ENCODE data around the gene SACM1L. TPM values are rescaled to one million over a fixed set of nuclear protein-coding genes. Genes with fewer than 3 reads are reported as not detected.
"Not testable (repeated sequence)": the region's sequence is repeated elsewhere in the genome, so short reads cannot be mapped to it uniquely, and the experiment has no call there.

The SACM1L gene
- total RNA-seq, 1 donor from 2014 or later = 24.0 TPM

DNA sequence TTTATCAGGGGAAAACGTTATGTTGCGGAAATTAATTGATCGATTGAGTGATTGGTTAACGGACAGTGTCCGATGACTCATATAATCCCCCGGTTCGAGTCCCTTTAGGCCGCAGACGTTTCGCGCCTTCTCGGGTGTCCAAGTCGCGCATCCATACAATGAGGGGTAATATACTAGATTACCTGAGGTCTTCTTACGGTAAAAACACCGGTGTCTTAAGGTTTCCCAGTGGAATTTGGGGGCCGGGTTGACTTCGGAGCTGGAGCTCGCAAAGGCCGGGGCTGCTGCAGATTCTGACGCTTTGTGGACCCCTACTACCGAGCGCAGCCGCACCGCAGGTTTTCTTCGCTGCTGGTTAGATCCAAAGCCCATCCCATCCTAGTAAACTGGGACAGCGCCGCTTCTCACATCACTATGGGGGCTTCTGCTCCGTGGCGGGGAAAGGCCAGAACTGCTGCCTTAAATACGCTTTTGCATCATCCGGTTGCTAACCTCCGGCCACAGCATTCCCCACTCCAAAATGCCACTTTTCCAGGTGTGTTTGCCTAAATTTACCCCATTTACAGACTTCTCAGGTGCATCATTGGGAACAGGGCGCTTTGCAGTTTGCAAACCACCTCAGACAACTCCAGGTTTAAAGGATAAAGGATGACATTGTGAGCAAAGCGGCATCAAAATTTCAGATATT, 858 bp upstream of the SACM1L start:
- peak overlapping the region; percentile 80 to 84 (median 83) for H3K4me3 ChIP-seq (ENCODE audit: low read length in 3 of 3)
- H3K9me3 ChIP-seq (ENCODE audit: control insufficient read depth in 3 of 3, low read length in 3 of 3) = no peaks in the 10 kb centered on the region
- H3K27me3 ChIP-seq (ENCODE audit: control insufficient read depth in 3 of 3, insufficient read depth in 3 of 3, low read length in 3 of 3) = no peaks in the 10 kb centered on the region
- no peaks in the 10 kb centered on the region for H3K36me3 ChIP-seq (ENCODE audit: control insufficient read depth in 3 of 3, insufficient read depth in 3 of 3, low read length in 3 of 3)
- H3K27ac ChIP-seq (ENCODE audit: low read depth, low read length) = peak overlapping the region; percentile 2
- peak overlapping the region; percentile 64 to 68 (median 65) for H3K9ac ChIP-seq (ENCODE audit: low read depth in 1 of 3, low read length in 3 of 3)
- peaks cover 36 to 42% (median 41%) of the 10 kb centered on the region in 3 donors for H3K4me1 ChIP-seq (ENCODE audit: control insufficient read depth in 3 of 3, insufficient read depth in 3 of 3, low read length in 3 of 3)

DNA sequence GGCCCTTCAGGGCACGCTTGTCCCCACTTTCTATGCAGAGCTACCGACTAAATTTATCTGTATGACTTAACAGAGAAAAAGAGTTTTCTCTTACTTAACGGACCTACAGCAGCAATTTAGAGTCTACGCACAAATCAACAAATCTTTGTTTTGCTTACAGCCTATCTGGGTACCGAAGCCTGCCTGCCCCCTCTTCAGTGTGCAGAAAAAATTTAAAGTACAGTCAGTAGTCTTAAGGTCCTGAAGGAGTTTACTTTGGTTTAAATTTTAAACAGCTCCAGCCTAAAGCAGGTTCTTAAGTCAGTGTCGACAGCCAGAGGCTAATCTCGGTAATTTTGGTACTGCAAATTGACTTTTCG, 570 bp downstream of the SACM1L start:
- Histone ChIP-seq H3K9ac (ENCODE audit: low read depth in 1 of 3, low read length in 3 of 3) (peak overlapping the region; percentile 92 to 96 (median 94)), H3K36me3 (ENCODE audit: control insufficient read depth in 3 of 3, insufficient read depth in 3 of 3, low read length in 3 of 3) (no peaks in the 10 kb centered on the region), H3K4me3 (ENCODE audit: low read length in 3 of 3) (peak overlapping the region; percentile 76 to 91 (median 83)), H3K4me1 (ENCODE audit: control insufficient read depth in 3 of 3, insufficient read depth in 3 of 3, low read length in 3 of 3) (peaks cover 43 to 54% (median 51%) of the 10 kb centered on the region in 3 donors), H3K9me3 (ENCODE audit: control insufficient read depth in 3 of 3, low read length in 3 of 3) (no peaks in the 10 kb centered on the region), H3K27me3 (ENCODE audit: control insufficient read depth in 3 of 3, insufficient read depth in 3 of 3, low read length in 3 of 3) (no peaks in the 10 kb centered on the region), H3K27ac (ENCODE audit: low read depth, low read length) (peak overlapping the region; percentile 86)

GRCh38 chr3:45690336-45691035, 1.3 kb downstream of the SACM1L start:
- Histone ChIP-seq H3K27me3 (ENCODE audit: control insufficient read depth in 3 of 3, insufficient read depth in 3 of 3, low read length in 3 of 3) (no peaks in the 10 kb centered on the region), H3K4me1 (ENCODE audit: control insufficient read depth in 3 of 3, insufficient read depth in 3 of 3, low read length in 3 of 3) (peaks cover 43 to 54% (median 51%) of the 10 kb centered on the region in 3 donors), H3K36me3 (ENCODE audit: control insufficient read depth in 3 of 3, insufficient read depth in 3 of 3, low read length in 3 of 3) (no peaks in the 10 kb centered on the region), H3K4me3 (ENCODE audit: low read length in 3 of 3) (peak overlapping the region; percentile 76 to 91 (median 83)), H3K27ac (ENCODE audit: low read depth, low read length) (peak overlapping the region; percentile 86), H3K9me3 (ENCODE audit: control insufficient read depth in 3 of 3, low read length in 3 of 3) (no peaks in the 10 kb centered on the region), H3K9ac (ENCODE audit: low read depth in 1 of 3, low read length in 3 of 3) (peak overlapping the region; percentile 92 to 96 (median 94))

DNA sequence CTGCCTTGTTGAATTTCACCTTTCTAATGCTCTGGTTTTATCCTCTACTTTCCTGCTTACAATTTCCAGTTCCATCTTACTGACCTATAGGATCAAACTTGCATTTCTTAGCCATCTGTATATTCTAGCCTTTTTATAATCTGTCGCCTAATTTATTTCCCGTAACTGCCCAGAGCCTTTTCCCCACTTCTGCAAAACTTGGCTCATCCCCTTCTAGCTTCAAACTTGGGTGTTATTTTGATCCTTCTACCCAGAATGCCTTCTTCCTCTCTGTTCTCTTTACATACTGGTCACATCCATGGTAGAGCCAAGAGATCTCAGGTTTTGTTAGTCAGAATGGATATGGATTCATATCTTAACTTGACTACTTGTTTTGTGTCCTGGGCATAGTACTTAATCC, 2.6 kb downstream of the SACM1L start:
- Histone ChIP-seq H3K4me1 (ENCODE audit: control insufficient read depth in 3 of 3, insufficient read depth in 3 of 3, low read length in 3 of 3) (peaks cover 43 to 54% (median 51%) of the 10 kb centered on the region in 3 donors), H3K9ac (ENCODE audit: low read depth in 1 of 3, low read length in 3 of 3) (peak overlapping the region in 1 of 3 donors; percentile 6), H3K9me3 (ENCODE audit: control insufficient read depth in 3 of 3, low read length in 3 of 3) (no peaks in the 10 kb centered on the region), H3K27ac (ENCODE audit: low read depth, low read length) (no peak overlapping the region), H3K4me3 (ENCODE audit: low read length in 3 of 3) (no peak overlapping the region), H3K36me3 (ENCODE audit: control insufficient read depth in 3 of 3, insufficient read depth in 3 of 3, low read length in 3 of 3) (peaks cover 0 to 7% (median 2%) of the 10 kb centered on the region in 3 donors), H3K27me3 (ENCODE audit: control insufficient read depth in 3 of 3, insufficient read depth in 3 of 3, low read length in 3 of 3) (no peaks in the 10 kb centered on the region)

- H3K27ac ChIP-seq (ENCODE audit: low read depth, low read length) = no peak overlapping the region
- peaks cover 0 to 7% (median 2%) of the 10 kb centered on the region in 3 donors for H3K36me3 ChIP-seq (ENCODE audit: control insufficient read depth in 3 of 3, insufficient read depth in 3 of 3, low read length in 3 of 3)
- no peak overlapping the region for H3K9ac ChIP-seq (ENCODE audit: low read depth in 1 of 3, low read length in 3 of 3)
- H3K9me3 ChIP-seq (ENCODE audit: control insufficient read depth in 3 of 3, low read length in 3 of 3) = no peaks in the 10 kb centered on the region
- no peaks in the 10 kb centered on the region for H3K27me3 ChIP-seq (ENCODE audit: control insufficient read depth in 3 of 3, insufficient read depth in 3 of 3, low read length in 3 of 3)
- H3K4me3 ChIP-seq (ENCODE audit: low read length in 3 of 3) = no peak overlapping the region
- H3K4me1 ChIP-seq (ENCODE audit: control insufficient read depth in 3 of 3, insufficient read depth in 3 of 3, low read length in 3 of 3) = peaks cover 43 to 54% (median 51%) of the 10 kb centered on the region in 3 donors
Measured at GRCh38 chr3:45692866-45693265, 3.7 kb downstream of the SACM1L start.

GRCh38 chr3:45693941-45694521, 4.8 kb downstream of the SACM1L start:
- no peaks in the 10 kb centered on the region for H3K9me3 ChIP-seq (ENCODE audit: control insufficient read depth in 3 of 3, low read length in 3 of 3)
- peaks cover 0 to 7% (median 2%) of the 10 kb centered on the region in 3 donors for H3K36me3 ChIP-seq (ENCODE audit: control insufficient read depth in 3 of 3, insufficient read depth in 3 of 3, low read length in 3 of 3)
- H3K4me3 ChIP-seq (ENCODE audit: low read length in 3 of 3) = no peak overlapping the region
- peak overlapping the region in 2 of 3 donors; percentile 1 to 18 for H3K9ac ChIP-seq (ENCODE audit: low read depth in 1 of 3, low read length in 3 of 3)
- peaks cover 36 to 48% (median 42%) of the 10 kb centered on the region in 3 donors for H3K4me1 ChIP-seq (ENCODE audit: control insufficient read depth in 3 of 3, insufficient read depth in 3 of 3, low read length in 3 of 3)
- H3K27ac ChIP-seq (ENCODE audit: low read depth, low read length) = no peak overlapping the region
- no peaks in the 10 kb centered on the region for H3K27me3 ChIP-seq (ENCODE audit: control insufficient read depth in 3 of 3, insufficient read depth in 3 of 3, low read length in 3 of 3)

GRCh38 chr3:45695166-45695565, 6.0 kb downstream of the SACM1L start:
- H3K4me3 ChIP-seq (ENCODE audit: low read length in 3 of 3); H3K36me3 ChIP-seq (ENCODE audit: control insufficient read depth in 3 of 3, insufficient read depth in 3 of 3, low read length in 3 of 3); H3K9ac ChIP-seq (ENCODE audit: low read depth in 1 of 3, low read length in 3 of 3); H3K27me3 ChIP-seq (ENCODE audit: control insufficient read depth in 3 of 3, insufficient read depth in 3 of 3, low read length in 3 of 3); H3K27ac ChIP-seq (ENCODE audit: low read depth, low read length); H3K9me3 ChIP-seq (ENCODE audit: control insufficient read depth in 3 of 3, low read length in 3 of 3): not testable (repeated sequence)
- H3K4me1 ChIP-seq (ENCODE audit: control insufficient read depth in 3 of 3, insufficient read depth in 3 of 3, low read length in 3 of 3) = peaks cover 35 to 44% (median 38%) of the 10 kb centered on the region in 3 donors

GRCh38 chr3:45700570-45701073, 11.4 kb downstream of the SACM1L start:
- no peaks in the 10 kb centered on the region for H3K9me3 ChIP-seq (ENCODE audit: control insufficient read depth in 3 of 3, low read length in 3 of 3)
- peaks cover under 1 to 14% (median 10%) of the 10 kb centered on the region in 3 donors for H3K36me3 ChIP-seq (ENCODE audit: control insufficient read depth in 3 of 3, insufficient read depth in 3 of 3, low read length in 3 of 3)
- no peak overlapping the region for H3K9ac ChIP-seq (ENCODE audit: low read depth in 1 of 3, low read length in 3 of 3)
- peaks cover 0 to 3% (median 0%) of the 10 kb centered on the region in 3 donors for H3K4me1 ChIP-seq (ENCODE audit: control insufficient read depth in 3 of 3, insufficient read depth in 3 of 3, low read length in 3 of 3)
- H3K27ac ChIP-seq (ENCODE audit: low read depth, low read length) = no peak overlapping the region
- no peak overlapping the region for H3K4me3 ChIP-seq (ENCODE audit: low read length in 3 of 3)
- H3K27me3 ChIP-seq (ENCODE audit: control insufficient read depth in 3 of 3, insufficient read depth in 3 of 3, low read length in 3 of 3) = no peaks in the 10 kb centered on the region

DNA sequence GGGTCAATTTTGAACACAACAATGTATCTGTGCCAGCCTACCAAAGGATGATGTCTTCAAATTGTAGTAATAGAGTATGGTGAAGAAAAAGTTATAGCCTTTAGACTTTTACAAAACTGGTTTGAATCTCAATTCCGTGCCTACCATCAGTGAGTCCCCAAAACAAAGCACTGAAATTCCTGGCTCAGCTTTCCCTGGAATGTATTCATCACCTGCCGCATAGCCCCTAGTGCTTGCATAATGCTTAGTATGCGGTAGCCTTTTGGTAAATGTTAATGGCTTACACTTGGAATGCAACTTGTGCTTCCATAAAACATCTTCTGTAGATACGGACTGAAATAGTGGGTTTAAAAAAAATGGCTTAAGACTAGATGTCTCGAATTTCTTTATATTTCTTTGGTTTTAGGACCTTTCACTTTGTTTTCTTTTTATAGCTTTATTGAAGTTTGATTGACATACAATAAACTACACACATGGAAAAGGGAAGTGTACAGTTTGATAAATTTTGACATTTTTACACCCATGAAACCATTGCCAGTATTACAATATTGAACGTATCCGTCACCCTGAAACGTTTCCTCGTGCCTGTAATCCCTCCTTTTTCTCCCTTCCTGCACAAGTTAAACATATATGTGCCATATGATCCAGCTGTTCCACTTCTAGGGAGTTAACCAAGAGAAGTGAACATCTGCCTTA, 12.1 kb downstream of the SACM1L start:
- no peaks in the 10 kb centered on the region for H3K9me3 ChIP-seq (ENCODE audit: control insufficient read depth in 3 of 3, low read length in 3 of 3)
- no peak overlapping the region for H3K4me3 ChIP-seq (ENCODE audit: low read length in 3 of 3)
- H3K27ac ChIP-seq (ENCODE audit: low read depth, low read length) = no peak overlapping the region
- no peak overlapping the region for H3K9ac ChIP-seq (ENCODE audit: low read depth in 1 of 3, low read length in 3 of 3)
- H3K36me3 ChIP-seq (ENCODE audit: control insufficient read depth in 3 of 3, insufficient read depth in 3 of 3, low read length in 3 of 3) = peaks cover 3 to 16% (median 15%) of the 10 kb centered on the region in 3 donors
- peaks cover 0 to 3% (median 0%) of the 10 kb centered on the region in 3 donors for H3K4me1 ChIP-seq (ENCODE audit: control insufficient read depth in 3 of 3, insufficient read depth in 3 of 3, low read length in 3 of 3)
- no peaks in the 10 kb centered on the region for H3K27me3 ChIP-seq (ENCODE audit: control insufficient read depth in 3 of 3, insufficient read depth in 3 of 3, low read length in 3 of 3)

Data from skeletal muscle tissue (tissue), 4 donors.